Erythroblast (primary cell): Measurements from ENCODE around the gene RPL6.

Experiments used
- GATA1 ChIP-seq: IDR thresholded peaks from 2 replicates; pipeline ENCODE4 v1.6.1; 2011; ENCODE audit warnings: low read depth, mild to moderate bottlenecking, control low read depth, low read length, moderate library complexity
- POLR2A ChIP-seq: IDR thresholded peaks from 2 replicates; pipeline ENCODE4 v1.6.1; 2011; ENCODE audit warnings: mild to moderate bottlenecking, low read length

DNA sequence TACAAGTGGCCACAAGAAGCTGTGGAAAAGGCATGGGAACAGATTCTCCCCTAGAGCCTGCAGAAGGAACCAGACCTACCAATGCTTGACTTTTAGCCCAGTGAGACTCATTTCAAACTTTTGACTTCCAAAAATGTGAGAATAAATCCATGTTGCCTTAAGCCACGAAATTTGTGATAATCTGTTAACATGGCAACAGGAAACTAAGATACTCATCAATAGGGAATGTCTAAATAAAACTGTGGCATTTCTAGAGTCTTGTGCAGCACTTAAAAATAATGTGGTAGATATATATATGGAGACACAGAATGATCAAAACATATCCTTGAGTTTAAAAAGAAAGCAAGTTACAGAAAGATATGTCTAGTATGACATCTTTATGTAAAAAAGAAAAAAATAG is 39.2 kb downstream of the RPL6 start:
- TF ChIP-seq POLR2A (no peak), GATA1 (no peak)
